Uterus (tissue), 4 donors: Measurements from ENCODE around the gene TOGARAM2. TPM values are rescaled to one million over a fixed set of nuclear protein-coding genes. Genes with fewer than 3 reads are reported as not detected.
"Not testable (repeated sequence)": the region's sequence is repeated elsewhere in the genome, so short reads cannot be mapped to it uniquely, and the experiment has no call there.

Experiments used
- DNase-seq, 2 donors: peaks; one replicate each; pipeline ENCODE4 v3.0.0-alpha.2; 2019 to 2020
- H3K27ac ChIP-seq, 2 donors: fragments of 200-600 bp; sonication (generic); 1 replicate in 1 of 2; 2 replicates in 1 of 2; pipeline ENCODE4 v1.5.1; 2016 to 2018
- H3K27me3 ChIP-seq, 2 donors: fragments of 200-600 bp; sonication (generic); one replicate each; pipeline ENCODE4 v1.5.1; 2018 to 2019; ENCODE audit warnings: control low read depth in 1 of 2
- H3K36me3 ChIP-seq, 2 donors: fragments of 200-600 bp; sonication (generic); one replicate each; pipeline ENCODE4 v1.5.1; 2019; ENCODE audit warnings: control low read depth in 1 of 2
- H3K4me1 ChIP-seq, 2 donors: fragments of 200-600 bp; sonication (generic); one replicate each; pipeline ENCODE4 v1.5.1; 2018 to 2019; ENCODE audit warnings: control low read depth in 1 of 2
- H3K4me3 ChIP-seq, 2 donors: fragments of 200-600 bp; sonication (generic); 1 replicate in 1 of 2; 2 replicates in 1 of 2; pipeline ENCODE4 v1.5.1; 2018 to 2019; ENCODE audit warnings: mild to moderate bottlenecking in 1 of 2
- H3K9me3 ChIP-seq, 2 donors: fragments of 200-600 bp; sonication (generic); one replicate each; pipeline ENCODE4 v1.5.1; 2019; ENCODE audit warnings: control low read depth in 1 of 2
- CTCF ChIP-seq, 4 experiments: fragments of 200-600 bp in 2 of 4; fragments of 450-650 bp in 2 of 4; sonication (generic) in 2 of 4; IDR thresholded peaks; one replicate each; pipeline ENCODE4 v1.5.1; 2016 to 2019; ENCODE audit warnings: antibody characterized with exemption in 4 of 4, mild to moderate bottlenecking in 2 of 4, moderate library complexity in 1 of 4
- POLR2A ChIP-seq, 2 donors: fragments of 450-650 bp; IDR thresholded peaks; one replicate each; pipeline ENCODE4 v1.6.1; 2016; ENCODE audit warnings: antibody characterized with exemption in 2 of 2, mild to moderate bottlenecking in 1 of 2, moderate library complexity in 1 of 2
- intact Hi-C: fragments of 100-400 bp; cut with DNase I; formaldehyde crosslinking; loops from one replicate; pipeline ENCODE4 v1.15.1; 2023; ENCODE audit warnings: low total_unique reads
- total RNA-seq, 4 donors: library from RNA; depleted of rRNA in 3 of 4; stranded (reverse); fragments of >200 nt in 3 of 4; gene quantifications; one replicate each; pipeline versions ENCODE4 v1.1.0 to v1.2.4, GENCODE V29; 2014 to 2023
- donor health status: DM: yes; HTN: yes; CAD: no.

The TOGARAM2 gene
- total RNA-seq, 4 donors from 2014 or later = 0.61 to 1.5 TPM; not detected in 2

GRCh38 chr2:28975671-28976070 is 5.4 kb upstream of the TOGARAM2 start:
- Histone ChIP-seq H3K4me1 (no peaks in the 10 kb centered on the region), H3K9me3 (no peaks in the 10 kb centered on the region), H3K27me3 (no peaks in the 10 kb centered on the region), H3K36me3 (no peaks in the 10 kb centered on the region), H3K27ac (no peak overlapping the region), H3K4me3 (no peak overlapping the region)
- intact Hi-C loops = no loop called here
- no peak for DNase-seq
- no peak for TF ChIP-seq CTCF (IDR thresholded peaks at IDR 0.05)
- TF ChIP-seq POLR2A (IDR thresholded peaks at IDR 0.05) = no peak

GRCh38 chr2:28976584-28976983 is 4.5 kb upstream of the TOGARAM2 start:
- Histone ChIP-seq H3K27me3 (no peaks in the 10 kb centered on the region), H3K4me1 (no peaks in the 10 kb centered on the region), H3K9me3 (no peaks in the 10 kb centered on the region), H3K27ac (no peak overlapping the region), H3K4me3 (no peak overlapping the region), H3K36me3 (no peaks in the 10 kb centered on the region)
- no peak for DNase-seq
- TF ChIP-seq CTCF (IDR thresholded peaks at IDR 0.05) = no peak
- TF ChIP-seq POLR2A (IDR thresholded peaks at IDR 0.05) = no peak
- intact Hi-C loops = no loop called here

- no peak for DNase-seq
- H3K27ac ChIP-seq = no peak overlapping the region
- H3K27me3 ChIP-seq = no peaks in the 10 kb centered on the region
- intact Hi-C loops = no loop called here
- TF ChIP-seq CTCF (IDR thresholded peaks at IDR 0.05) = no peak
- TF ChIP-seq POLR2A (IDR thresholded peaks at IDR 0.05) = no peak
- no peaks in the 10 kb centered on the region for H3K4me1 ChIP-seq
- no peaks in the 10 kb centered on the region for H3K9me3 ChIP-seq
- H3K4me3 ChIP-seq = no peak overlapping the region
- H3K36me3 ChIP-seq = no peaks in the 10 kb centered on the region
Measured at GRCh38 chr2:28977176-28977875, 3.8 kb upstream of the TOGARAM2 start.

- H3K4me1 ChIP-seq, H3K27ac ChIP-seq, H3K27me3 ChIP-seq, H3K9me3 ChIP-seq, H3K36me3 ChIP-seq, intact Hi-C loops, H3K4me3 ChIP-seq, DNase-seq: not testable (repeated sequence)
Measured at GRCh38 chr2:28978001-28978400, 3.1 kb upstream of the TOGARAM2 start.

- TF ChIP-seq POLR2A (IDR thresholded peaks at IDR 0.05) = no peak
- TF ChIP-seq CTCF (IDR thresholded peaks at IDR 0.05) = no peak
- Histone ChIP-seq H3K4me1 (no peaks in the 10 kb centered on the region), H3K36me3 (no peaks in the 10 kb centered on the region), H3K4me3 (no peak overlapping the region), H3K27me3 (no peaks in the 10 kb centered on the region), H3K9me3 (no peaks in the 10 kb centered on the region), H3K27ac (no peak overlapping the region)
- intact Hi-C loops = no loop called here
- no peak for DNase-seq
Measured at GRCh38 chr2:28978606-28979005, 2.5 kb upstream of the TOGARAM2 start.

GRCh38 chr2:28979041-28979440 is 2.1 kb upstream of the TOGARAM2 start:
- no peaks in the 10 kb centered on the region for H3K36me3 ChIP-seq
- H3K27ac ChIP-seq = no peak overlapping the region
- no peak overlapping the region for H3K4me3 ChIP-seq
- TF ChIP-seq POLR2A (IDR thresholded peaks at IDR 0.05) = no peak
- TF ChIP-seq CTCF (IDR thresholded peaks at IDR 0.05) = no peak
- intact Hi-C loops = no loop called here
- H3K9me3 ChIP-seq = no peaks in the 10 kb centered on the region
- no peaks in the 10 kb centered on the region for H3K27me3 ChIP-seq
- no peaks in the 10 kb centered on the region for H3K4me1 ChIP-seq
- DNase-seq = no peak
